GM19372 (cell line): ENCODE results near the gene COL9A3.

Experiments used
- ATAC-seq: cut with Tn5 transposase; IDR thresholded peaks from one replicate; pipeline ENCODE4 v1.9.1; 2021; ENCODE audit warnings: mild to moderate bottlenecking, low read depth, moderate library complexity; ENCODE audit not compliant: unreplicated experiment

COL9A3 gene

GRCh38 chr20:62888406-62888805 lies 71.6 kb downstream of the COL9A3 start:
- no peak for ATAC-seq

- no peak for ATAC-seq
Observed at GRCh38 chr20:62888910-62889309, 72.1 kb downstream of the COL9A3 start.

GRCh38 chr20:62889411-62889810 lies 72.6 kb downstream of the COL9A3 start:
- no peak for ATAC-seq

GRCh38 chr20:62889871-62890270 lies 73.0 kb downstream of the COL9A3 start:
- no peak for ATAC-seq

DNA sequence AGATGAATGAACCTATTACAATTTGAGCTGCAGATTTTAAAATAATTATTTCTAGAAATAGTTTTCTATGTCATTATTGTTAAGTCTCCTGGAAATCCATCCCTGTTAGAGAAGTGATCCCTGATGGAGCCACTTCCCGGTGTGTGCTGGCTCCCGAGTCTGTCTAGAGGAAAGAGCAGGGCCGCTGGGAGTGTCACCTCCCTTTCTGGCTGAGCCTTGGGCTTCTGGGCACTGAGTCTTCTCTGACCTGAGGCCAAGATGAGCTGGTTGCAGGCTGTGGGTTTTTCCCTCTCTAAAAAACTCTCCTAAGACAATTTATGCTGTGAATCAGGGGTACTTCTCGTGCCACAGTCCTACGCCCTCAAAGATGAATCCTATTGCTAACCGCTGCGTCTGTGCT lies 73.6 kb downstream of the COL9A3 start:
- ATAC-seq = no peak
